PC-9 (cell line): Measurements from ENCODE around the gene IKZF3.

Experiments
- EZH2 ChIP-seq: fragments of 200-600 bp; sonication (generic); IDR thresholded peaks from 2 replicates; pipeline ENCODE4 v1.8.0; 2017; ENCODE audit warnings: antibody characterized with exemption, low read depth
- TF ChIP-seq, protein P1 (sequence below): fragments of 200-600 bp; sonication (generic); conservative IDR thresholded peaks from 2 replicates; pipeline ENCODE4 v1.6.1; 2017; ENCODE audit warnings: mixed run types, antibody characterized with exemption, mild to moderate bottlenecking, moderate library complexity

DNA sequence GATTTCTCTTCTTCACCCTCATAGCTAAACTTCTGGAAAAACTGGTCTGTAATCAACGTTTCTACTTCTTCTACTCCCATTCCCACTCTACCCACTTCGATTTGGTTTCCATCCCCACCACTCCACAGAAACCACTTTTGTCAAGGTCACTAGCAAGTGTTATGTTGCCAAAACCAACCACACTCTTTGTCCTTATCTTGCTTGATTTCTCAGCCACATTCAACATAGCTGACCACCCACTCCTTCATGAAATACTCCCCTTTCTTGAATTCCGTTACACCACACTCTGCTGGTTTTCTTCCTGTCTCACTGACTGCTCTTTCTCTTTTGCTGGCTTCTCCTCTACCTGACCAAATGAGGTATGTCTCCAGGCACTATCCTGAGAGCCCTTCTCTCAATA is 11.9 kb downstream of the IKZF3 start:
- TF ChIP-seq, protein P1, sequence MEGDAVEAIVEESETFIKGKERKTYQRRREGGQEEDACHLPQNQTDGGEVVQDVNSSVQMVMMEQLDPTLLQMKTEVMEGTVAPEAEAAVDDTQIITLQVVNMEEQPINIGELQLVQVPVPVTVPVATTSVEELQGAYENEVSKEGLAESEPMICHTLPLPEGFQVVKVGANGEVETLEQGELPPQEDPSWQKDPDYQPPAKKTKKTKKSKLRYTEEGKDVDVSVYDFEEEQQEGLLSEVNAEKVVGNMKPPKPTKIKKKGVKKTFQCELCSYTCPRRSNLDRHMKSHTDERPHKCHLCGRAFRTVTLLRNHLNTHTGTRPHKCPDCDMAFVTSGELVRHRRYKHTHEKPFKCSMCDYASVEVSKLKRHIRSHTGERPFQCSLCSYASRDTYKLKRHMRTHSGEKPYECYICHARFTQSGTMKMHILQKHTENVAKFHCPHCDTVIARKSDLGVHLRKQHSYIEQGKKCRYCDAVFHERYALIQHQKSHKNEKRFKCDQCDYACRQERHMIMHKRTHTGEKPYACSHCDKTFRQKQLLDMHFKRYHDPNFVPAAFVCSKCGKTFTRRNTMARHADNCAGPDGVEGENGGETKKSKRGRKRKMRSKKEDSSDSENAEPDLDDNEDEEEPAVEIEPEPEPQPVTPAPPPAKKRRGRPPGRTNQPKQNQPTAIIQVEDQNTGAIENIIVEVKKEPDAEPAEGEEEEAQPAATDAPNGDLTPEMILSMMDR: no peak
- no peak for TF ChIP-seq EZH2
